Measurements from ENCODE around the gene KLK7.

The KLK7 gene

GRCh38 chr19:50952910-50953309, 30.8 kb downstream of the KLK7 start, which contains the start of gene KLK5:
KLK5 (minus strand) TSS chr19:50953038; CDS start chr19:50952657, 381 bp downstream.
- ATAC-seq: no peak; the same call in 2 of the 3 replicates
- TF ChIP-seq GLIS3 (CRISPR knock-in tag; IDR thresholded peaks at IDR 0.05) (no peak), SNAI2 (CRISPR knock-in tag; IDR thresholded peaks at IDR 0.05) (no peak), ARNTL (CRISPR knock-in tag; IDR thresholded peaks at IDR 0.05; ENCODE audit: borderline replicate concordance, low read depth) (no peak), ZFP30 (CRISPR knock-in tag; IDR thresholded peaks at IDR 0.05) (no peak), ZNF70 (CRISPR knock-in tag; IDR thresholded peaks at IDR 0.05) (no peak), PPARA (CRISPR knock-in tag; IDR thresholded peaks at IDR 0.05; ENCODE audit: borderline replicate concordance) (no peak), CSRNP3 (CRISPR knock-in tag; IDR thresholded peaks at IDR 0.05) (no peak), ZNF8 (CRISPR knock-in tag; IDR thresholded peaks at IDR 0.05) (no peak), ESRRG (CRISPR knock-in tag; IDR thresholded peaks at IDR 0.05) (no peak)

- TF ChIP-seq ZFP30 (CRISPR knock-in tag; IDR thresholded peaks at IDR 0.05) (no peak), GLIS3 (CRISPR knock-in tag; IDR thresholded peaks at IDR 0.05) (no peak), PATZ1 (CRISPR knock-in tag; IDR thresholded peaks at IDR 0.05; ENCODE audit: borderline replicate concordance) (no peak), ESRRG (CRISPR knock-in tag; IDR thresholded peaks at IDR 0.05) (no peak), RARB (CRISPR knock-in tag; IDR thresholded peaks at IDR 0.05) (no peak), CREB5 (CRISPR knock-in tag; IDR thresholded peaks at IDR 0.05; ENCODE audit: low read depth) (no peak), OSR1 (CRISPR knock-in tag; IDR thresholded peaks at IDR 0.05) (no peak), BACH2 (CRISPR knock-in tag; IDR thresholded peaks at IDR 0.05; ENCODE audit: borderline replicate concordance) (no peak)
- ATAC-seq: no peak
Measured at GRCh38 chr19:50949861-50950260, 33.9 kb downstream of the KLK7 start.

GRCh38 chr19:50947123-50947522, 36.6 kb downstream of the KLK7 start:
- ATAC-seq: no peak
- no peak for TF ChIP-seq ZFP30 (CRISPR knock-in tag; IDR thresholded peaks at IDR 0.05)
- TF ChIP-seq ESRRG (CRISPR knock-in tag; IDR thresholded peaks at IDR 0.05): no peak
- no peak for TF ChIP-seq PPARA (CRISPR knock-in tag; IDR thresholded peaks at IDR 0.05; ENCODE audit: borderline replicate concordance)
- no peak for TF ChIP-seq PATZ1 (CRISPR knock-in tag; IDR thresholded peaks at IDR 0.05; ENCODE audit: borderline replicate concordance)
- TF ChIP-seq POU6F1 (CRISPR knock-in tag; IDR thresholded peaks at IDR 0.05; ENCODE audit: borderline replicate concordance, low read depth): no peak
- TF ChIP-seq ZNF565 (CRISPR knock-in tag; conservative IDR thresholded peaks at IDR 0.05; ENCODE audit: low read depth): no peak
- no peak for TF ChIP-seq GLIS3 (CRISPR knock-in tag; IDR thresholded peaks at IDR 0.05)
- TF ChIP-seq BACH2 (CRISPR knock-in tag; IDR thresholded peaks at IDR 0.05; ENCODE audit: borderline replicate concordance): no peak
- TF ChIP-seq ZC3H10 (CRISPR knock-in tag; IDR thresholded peaks at IDR 0.05): no peak
- TF ChIP-seq RARB (CRISPR knock-in tag; IDR thresholded peaks at IDR 0.05): no peak
- no peak for TF ChIP-seq CSDC2 (CRISPR knock-in tag; IDR thresholded peaks at IDR 0.05)
- no peak for TF ChIP-seq ISL1 (CRISPR knock-in tag; IDR thresholded peaks at IDR 0.05)
- TF ChIP-seq ZFP3 (CRISPR knock-in tag; IDR thresholded peaks at IDR 0.05): no peak
- no peak for TF ChIP-seq OSR1 (CRISPR knock-in tag; IDR thresholded peaks at IDR 0.05)
- no peak for TF ChIP-seq TCF4 (CRISPR knock-in tag; IDR thresholded peaks at IDR 0.05; ENCODE audit: borderline replicate concordance)
- TF ChIP-seq TSHZ2 (CRISPR knock-in tag; IDR thresholded peaks at IDR 0.05): no peak
- TF ChIP-seq CREB5 (CRISPR knock-in tag; IDR thresholded peaks at IDR 0.05; ENCODE audit: low read depth): no peak
- no peak for TF ChIP-seq ZNF70 (CRISPR knock-in tag; IDR thresholded peaks at IDR 0.05)
